Mesothelial cell of epicardium (in vitro differentiated cells): ENCODE data around the gene LRRC56. TPM values are rescaled to one million over a fixed set of nuclear protein-coding genes. Genes with fewer than 3 reads are reported as not detected.

Experiments
- DNase-seq, 2 experiments: peaks; one replicate each; pipeline ENCODE4 v3.0.0; 2021; ENCODE audit warnings: low spot score in 2 of 2; ENCODE audit not compliant: unreplicated experiment in 2 of 2
- H3K27ac Mint-ChIP-seq: 2 replicates; pipeline ENCODE4 v1.8.0; 2021; ENCODE audit warnings: mixed read lengths
- H3K27me3 Mint-ChIP-seq: 2 replicates; pipeline ENCODE4 v1.8.0; 2021; ENCODE audit warnings: low read depth, mixed read lengths
- H3K36me3 Mint-ChIP-seq: 2 replicates; pipeline ENCODE4 v1.8.0; 2021; ENCODE audit warnings: mixed read lengths
- H3K4me1 Mint-ChIP-seq: 2 replicates; pipeline ENCODE4 v1.8.0; 2021; ENCODE audit warnings: mixed read lengths
- H3K4me3 Mint-ChIP-seq: 2 replicates; pipeline ENCODE4 v1.8.0; 2021; ENCODE audit warnings: mild to moderate bottlenecking, moderate library complexity, mixed read lengths
- H3K9me3 Mint-ChIP-seq: 2 replicates; pipeline ENCODE4 v1.8.0; 2021; ENCODE audit warnings: mixed read lengths
- total RNA-seq: library from RNA; stranded (reverse); gene quantifications from 3 replicates; pipeline ENCODE4 v1.2.1, GENCODE V29; 2021
- TF ChIP-seq, protein P1 (sequence below): fragments of 200-600 bp; sonication (generic); IDR thresholded peaks from one replicate; pipeline ENCODE4 v1.5.0; 2021; ENCODE audit warnings: antibody characterized with exemption; ENCODE audit not compliant: unreplicated experiment

The LRRC56 gene
- total RNA-seq, 1 donor from 2014 or later: 3.0 TPM

DNA sequence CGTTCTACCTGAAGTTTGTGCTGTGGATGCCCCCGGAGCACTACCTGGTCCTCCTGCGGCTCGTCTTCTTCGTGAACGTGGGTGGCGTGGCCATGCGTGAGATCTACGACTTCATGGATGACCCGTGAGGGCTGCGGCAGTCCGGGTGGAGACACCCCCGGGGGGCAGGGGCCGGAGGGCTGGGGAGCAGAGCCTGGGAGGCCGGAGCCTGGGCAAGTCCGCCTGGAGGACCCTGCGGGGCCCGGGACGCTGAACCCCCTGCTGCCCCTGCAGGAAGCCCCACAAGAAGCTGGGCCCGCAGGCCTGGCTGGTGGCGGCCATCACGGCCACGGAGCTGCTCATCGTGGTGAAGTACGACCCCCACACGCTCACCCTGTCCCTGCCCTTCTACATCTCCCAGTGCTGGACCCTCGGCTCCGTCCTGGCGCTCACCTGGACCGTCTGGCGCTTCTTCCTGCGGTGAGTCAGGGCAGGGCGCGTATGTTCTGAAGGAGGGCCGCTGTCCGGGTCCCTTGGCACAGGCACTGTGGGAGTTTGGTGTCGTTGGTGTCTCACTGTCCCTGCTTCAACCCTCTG lies 47.6 kb upstream of the LRRC56 start:
- Mint-ChIP-seq H3K36me3 (peaks cover 7% of the 10 kb centered on the region), H3K27me3 (no peaks in the 10 kb centered on the region), H3K9me3 (no peaks in the 10 kb centered on the region), H3K4me3 (no peak overlapping the region), H3K4me1 (no peaks in the 10 kb centered on the region), H3K27ac (no peak overlapping the region)
- TF ChIP-seq, protein P1, sequence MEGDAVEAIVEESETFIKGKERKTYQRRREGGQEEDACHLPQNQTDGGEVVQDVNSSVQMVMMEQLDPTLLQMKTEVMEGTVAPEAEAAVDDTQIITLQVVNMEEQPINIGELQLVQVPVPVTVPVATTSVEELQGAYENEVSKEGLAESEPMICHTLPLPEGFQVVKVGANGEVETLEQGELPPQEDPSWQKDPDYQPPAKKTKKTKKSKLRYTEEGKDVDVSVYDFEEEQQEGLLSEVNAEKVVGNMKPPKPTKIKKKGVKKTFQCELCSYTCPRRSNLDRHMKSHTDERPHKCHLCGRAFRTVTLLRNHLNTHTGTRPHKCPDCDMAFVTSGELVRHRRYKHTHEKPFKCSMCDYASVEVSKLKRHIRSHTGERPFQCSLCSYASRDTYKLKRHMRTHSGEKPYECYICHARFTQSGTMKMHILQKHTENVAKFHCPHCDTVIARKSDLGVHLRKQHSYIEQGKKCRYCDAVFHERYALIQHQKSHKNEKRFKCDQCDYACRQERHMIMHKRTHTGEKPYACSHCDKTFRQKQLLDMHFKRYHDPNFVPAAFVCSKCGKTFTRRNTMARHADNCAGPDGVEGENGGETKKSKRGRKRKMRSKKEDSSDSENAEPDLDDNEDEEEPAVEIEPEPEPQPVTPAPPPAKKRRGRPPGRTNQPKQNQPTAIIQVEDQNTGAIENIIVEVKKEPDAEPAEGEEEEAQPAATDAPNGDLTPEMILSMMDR: no peak
- DNase-seq: no peak

DNA sequence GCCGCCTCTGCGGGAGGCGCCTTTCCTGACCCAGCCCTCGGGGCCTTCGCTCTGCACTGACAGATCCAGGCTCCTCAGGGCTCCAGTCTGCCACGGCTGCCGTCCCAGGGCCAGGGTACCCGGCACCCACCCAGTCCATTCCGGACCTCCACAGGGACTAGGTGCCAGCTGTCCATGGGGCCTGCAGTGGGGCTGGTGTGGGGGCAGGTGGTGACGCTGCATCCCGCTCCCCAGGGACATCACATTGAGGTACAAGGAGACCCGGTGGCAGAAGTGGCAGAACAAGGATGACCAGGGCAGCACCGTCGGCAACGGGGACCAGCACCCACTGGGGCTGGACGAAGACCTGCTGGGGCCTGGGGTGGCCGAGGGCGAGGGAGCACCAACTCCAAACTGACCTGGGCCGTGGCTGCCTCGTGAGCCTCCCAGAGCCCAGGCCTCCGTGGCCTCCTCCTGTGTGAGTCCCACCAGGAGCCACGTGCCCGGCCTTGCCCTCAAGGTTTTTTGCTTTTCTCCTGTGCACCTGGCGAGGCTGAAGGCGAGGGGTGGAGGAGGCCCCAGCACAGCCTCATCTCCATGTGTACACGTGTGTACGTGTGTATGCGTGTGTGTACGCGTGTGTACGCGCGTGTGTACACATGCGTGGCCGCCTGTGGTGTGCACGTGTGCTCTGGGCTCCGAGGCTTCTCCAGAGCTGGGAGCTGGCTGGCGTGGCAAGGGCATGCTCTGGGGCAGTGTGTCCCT lies 47.0 kb upstream of the LRRC56 start:
- TF ChIP-seq, protein P1: no peak
- DNase-seq: no peak
- Mint-ChIP-seq H3K27ac (no peak overlapping the region), H3K9me3 (no peaks in the 10 kb centered on the region), H3K36me3 (peaks cover 11% of the 10 kb centered on the region), H3K4me3 (no peak overlapping the region), H3K4me1 (no peaks in the 10 kb centered on the region), H3K27me3 (no peaks in the 10 kb centered on the region)

DNA sequence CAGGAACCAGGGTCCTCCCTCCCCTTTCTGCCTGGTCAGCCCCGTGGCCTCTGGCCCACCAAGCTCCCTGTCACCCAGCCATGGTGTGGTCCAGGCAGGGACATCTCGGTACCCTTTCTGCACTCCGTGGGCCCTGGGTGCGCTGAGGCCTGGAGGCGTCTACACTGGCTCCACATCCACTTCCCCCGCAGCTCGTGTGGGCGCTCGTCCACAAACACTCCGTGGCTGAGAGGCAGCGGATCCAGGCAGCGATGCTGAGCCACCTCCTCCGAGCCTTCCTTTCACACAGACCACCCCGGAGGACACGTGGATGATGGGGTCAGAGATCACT lies 46.4 kb upstream of the LRRC56 start:
- Mint-ChIP-seq H3K27me3 (no peaks in the 10 kb centered on the region), H3K27ac (no peak overlapping the region), H3K4me1 (no peaks in the 10 kb centered on the region), H3K9me3 (no peaks in the 10 kb centered on the region), H3K36me3 (peaks cover 13% of the 10 kb centered on the region), H3K4me3 (no peak overlapping the region)
- DNase-seq: no peak
- TF ChIP-seq, protein P1: no peak

DNA sequence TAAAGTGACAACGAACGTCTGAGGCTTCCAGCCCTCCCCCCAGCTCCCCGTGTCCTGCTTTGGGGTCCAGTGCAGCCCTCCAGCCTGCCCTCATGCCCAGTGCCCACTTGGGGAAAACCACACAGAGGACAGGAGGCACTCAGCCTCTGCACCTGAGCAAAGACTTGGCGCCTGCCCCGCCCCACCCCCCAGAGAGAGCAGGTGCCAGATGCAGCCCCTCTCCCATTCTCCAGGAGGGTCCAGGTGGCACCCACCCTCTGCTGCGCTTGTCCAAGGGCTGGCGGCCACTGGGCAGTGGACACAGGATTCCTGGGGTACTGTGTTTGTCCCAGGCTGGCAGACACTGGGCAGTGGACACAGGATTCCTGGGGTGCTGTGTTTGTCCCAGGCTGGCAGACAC lies 46.0 kb upstream of the LRRC56 start:
- DNase-seq: no peak
- TF ChIP-seq, protein P1: no peak
- Mint-ChIP-seq H3K36me3 (peaks cover 15% of the 10 kb centered on the region), H3K4me1 (no peaks in the 10 kb centered on the region), H3K9me3 (no peaks in the 10 kb centered on the region), H3K27ac (no peak overlapping the region), H3K27me3 (no peaks in the 10 kb centered on the region), H3K4me3 (no peak overlapping the region)

DNA sequence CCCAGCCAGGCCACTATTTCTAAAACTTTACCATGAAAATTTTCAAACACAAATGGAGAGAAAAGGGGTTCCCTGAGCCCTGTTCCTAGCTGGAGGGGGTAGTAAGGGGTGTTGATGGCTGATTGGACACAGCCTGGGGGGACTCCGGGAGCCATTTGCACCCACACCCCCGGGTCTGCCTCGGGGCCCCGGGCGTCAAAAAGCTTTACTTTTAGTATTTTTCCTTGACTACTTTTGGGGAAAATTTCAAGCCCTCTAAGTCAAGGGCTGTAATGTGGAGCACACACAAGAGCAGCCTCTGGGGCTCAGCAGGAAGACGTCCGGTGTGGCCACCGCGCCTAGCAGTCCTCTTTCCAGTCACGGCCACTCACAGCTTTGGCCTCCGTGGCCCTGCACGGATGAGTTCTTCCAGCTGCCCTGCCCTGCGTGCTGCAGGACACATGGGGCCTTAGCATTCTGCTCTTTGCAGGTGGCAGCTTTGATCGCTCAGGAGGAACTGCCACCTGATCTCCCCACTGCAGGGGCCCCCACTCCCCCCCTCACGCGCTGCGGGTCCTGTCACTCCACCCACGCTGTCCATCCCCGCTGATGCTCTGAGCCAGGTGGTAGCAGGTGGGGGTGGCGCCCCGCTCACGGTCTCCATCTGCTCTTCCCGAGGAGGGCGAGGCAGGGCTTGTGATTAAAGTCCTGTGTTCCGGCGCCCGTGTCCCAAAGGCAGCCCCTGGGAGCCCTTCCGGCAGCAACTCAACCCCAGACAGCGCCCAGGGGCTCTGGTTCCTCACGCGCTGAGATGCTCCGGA lies 44.7 kb upstream of the LRRC56 start:
- no peak overlapping the region for H3K4me3 Mint-ChIP-seq
- peaks cover 2% of the 10 kb centered on the region for H3K9me3 Mint-ChIP-seq
- DNase-seq: no peak
- TF ChIP-seq, protein P1: no peak
- H3K4me1 Mint-ChIP-seq: no peaks in the 10 kb centered on the region
- peaks cover 22% of the 10 kb centered on the region for H3K36me3 Mint-ChIP-seq
- H3K27ac Mint-ChIP-seq: no peak overlapping the region
- no peaks in the 10 kb centered on the region for H3K27me3 Mint-ChIP-seq
